T-helper 1 cell treated with Interleukin-12 subunit alpha and Interleukin-12 subunit beta and Interleukin-4 antibody, amounts not matched to agents 30 ng/mL and 1 ng/mL, for 36 hours (primary cell): ENCODE results near the gene NANOS1. TPM values are rescaled to one million over a fixed set of nuclear protein-coding genes. Genes with fewer than 3 reads are reported as not detected.

Experiments
- intact Hi-C: fragments of 100-400 bp; cut with micrococcal nuclease; formaldehyde crosslinking; loops from one replicate; pipeline ENCODE4 v1.15.1; 2024
- total RNA-seq: library from RNA; stranded (reverse); gene quantifications from 2 replicates; pipeline ENCODE4 v1.2.3, GENCODE V29; 2022

Gene NANOS1
- total RNA-seq, 1 donor from 2014 or later, result 0.61 TPM

GRCh38 chr10:119055472-119055871, 26.0 kb downstream of the NANOS1 start:
- intact Hi-C loops, result no loop called here

DNA sequence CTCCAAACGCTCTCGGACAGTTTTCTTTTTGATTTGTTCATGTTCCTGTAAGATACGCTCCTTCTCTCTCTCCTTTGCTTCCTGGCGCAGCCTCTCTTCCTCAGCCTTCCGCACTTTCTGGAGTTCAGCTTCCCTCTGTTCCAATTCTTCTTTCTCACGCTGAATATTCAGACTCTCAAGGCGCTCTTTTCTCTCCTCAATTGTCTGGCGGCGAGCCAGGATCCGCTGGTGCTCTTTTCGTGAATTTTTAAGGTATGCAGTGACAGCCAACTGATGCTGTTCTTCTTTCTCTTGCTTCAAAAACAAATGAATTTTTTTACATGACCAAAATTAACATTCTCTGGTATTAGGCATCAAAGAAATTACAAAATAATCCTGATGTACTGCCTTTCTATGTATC, 28.5 kb downstream of the NANOS1 start:
- intact Hi-C loops, result no loop called here

GRCh38 chr10:119059557-119059956, 30.0 kb downstream of the NANOS1 start:
- intact Hi-C loops, result no loop called here

- intact Hi-C loops, result no loop called here
Measured at GRCh38 chr10:119060107-119060506, 30.6 kb downstream of the NANOS1 start.

DNA sequence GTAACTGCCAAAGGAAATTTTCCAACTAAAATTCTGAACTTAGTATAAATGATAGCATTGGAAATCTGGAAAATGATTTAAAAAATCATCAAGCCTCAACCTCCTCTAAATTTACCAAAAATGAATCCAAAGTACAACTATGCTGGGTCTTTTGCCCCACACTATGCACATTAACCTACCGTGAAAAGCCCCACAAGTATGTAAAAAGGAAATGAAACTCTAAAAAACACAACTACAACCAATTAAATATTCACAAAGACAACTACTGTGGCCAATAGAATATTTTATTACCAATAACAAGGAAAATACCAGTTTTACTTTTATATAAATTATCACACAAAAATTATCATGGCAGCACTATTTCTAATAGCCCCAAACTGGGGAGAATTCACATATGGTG, 31.8 kb downstream of the NANOS1 start:
- intact Hi-C loops, result no loop called here

GRCh38 chr10:119061926-119062325, 32.4 kb downstream of the NANOS1 start:
- intact Hi-C loops, result no loop called here

DNA sequence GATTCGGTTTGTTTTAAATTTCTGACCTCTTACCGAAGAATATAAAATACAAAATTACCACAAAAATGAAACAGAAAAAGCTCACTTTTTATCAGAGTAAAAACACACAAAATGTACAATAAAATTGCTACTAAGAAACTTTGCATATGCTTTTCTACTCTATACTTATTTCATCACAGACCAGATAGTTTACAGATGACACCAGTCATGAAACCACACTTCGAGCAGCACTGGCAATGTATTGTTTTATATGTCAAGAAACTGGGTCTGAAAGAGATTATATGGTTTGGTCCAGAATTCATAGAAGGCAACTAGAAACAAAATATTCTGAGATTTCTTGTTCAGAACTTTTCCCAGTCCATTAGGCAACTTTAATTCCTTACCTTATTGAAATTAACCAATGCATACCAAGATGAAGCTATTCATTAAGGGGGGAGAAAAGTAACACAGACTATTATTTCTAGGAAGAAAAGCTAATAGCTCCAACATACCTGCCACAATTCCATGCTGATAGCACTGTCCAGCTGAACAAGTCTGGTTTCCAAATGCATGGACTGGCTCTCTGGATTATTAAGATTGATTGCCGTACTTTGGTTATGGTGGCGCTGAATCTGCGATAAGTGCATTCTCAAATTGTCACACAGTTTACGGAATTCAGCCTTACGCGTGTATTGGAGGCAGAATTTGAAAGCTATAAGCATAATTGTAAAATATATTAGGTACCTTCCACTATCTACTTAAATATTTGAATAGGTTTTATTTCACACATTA, 41.1 kb downstream of the NANOS1 start:
- intact Hi-C loops, result no loop called here

DNA sequence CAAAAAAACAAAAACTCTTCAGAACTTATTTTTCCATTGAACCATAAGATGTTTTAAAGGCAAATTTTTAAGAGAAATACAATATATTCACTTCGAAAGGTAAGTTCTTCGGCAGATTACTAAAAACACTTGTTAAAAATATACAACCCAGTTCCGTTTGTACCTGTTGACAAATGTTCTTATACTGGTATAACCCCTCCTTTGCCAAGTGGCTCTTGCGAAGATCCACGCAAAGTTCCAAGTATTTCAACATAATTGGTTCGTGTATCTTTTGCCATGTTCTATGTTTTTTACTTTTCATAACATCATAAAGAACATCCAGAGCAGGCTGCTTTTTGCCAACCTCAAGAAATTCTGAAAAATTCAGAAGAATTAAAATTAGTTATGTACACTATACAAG, 44.1 kb downstream of the NANOS1 start:
- intact Hi-C loops, result no loop called here

DNA sequence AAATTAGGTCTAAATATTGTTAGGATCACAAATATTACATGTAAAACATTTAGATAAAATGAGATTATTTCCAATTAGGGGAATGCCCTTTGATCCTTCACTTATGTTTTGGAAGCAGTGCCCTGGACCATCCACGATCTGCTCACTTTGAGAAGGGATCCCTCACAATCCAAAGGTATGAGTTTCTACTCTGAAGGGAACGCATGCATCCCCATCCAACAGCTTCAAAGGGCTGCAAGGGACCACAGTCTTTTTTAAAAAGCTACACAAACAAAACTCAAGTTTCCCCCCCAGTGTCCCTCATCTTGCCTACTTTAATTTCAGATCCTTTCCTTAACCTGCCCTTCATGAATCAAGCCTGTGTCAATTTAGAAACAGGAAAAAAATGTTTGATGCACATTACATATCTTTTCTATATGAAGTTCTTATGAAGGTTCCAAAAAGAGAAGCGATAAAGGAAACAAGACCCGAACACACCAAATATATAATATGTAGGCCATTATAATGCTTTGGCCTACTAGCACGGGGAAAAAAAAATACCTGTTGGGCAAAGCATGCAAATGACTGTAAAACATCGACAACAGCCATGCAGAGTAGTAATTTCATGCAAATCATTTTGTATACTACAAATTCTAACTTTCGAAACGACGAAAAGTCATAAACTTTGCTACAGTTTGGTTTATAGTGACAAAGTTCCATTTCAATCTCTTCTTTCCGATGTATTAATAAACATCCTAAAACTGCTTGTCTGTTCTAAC, 49.1 kb downstream of the NANOS1 start:
- intact Hi-C loops, result no loop called here

- intact Hi-C loops, result loop anchor here (1.0 to 2.0 kb wide), 16 partner anchors 11 to 812 kb away; partner anchors contain the start of genes DENND10, GRK5, MCMBP and PRDX3
Measured at GRCh38 chr10:119079599-119080520, 50.3 kb downstream of the NANOS1 start.

GRCh38 chr10:119080521-119081259, 51.2 kb downstream of the NANOS1 start, which contains the start of gene EIF3A:
TSS of gene EIF3A (minus strand) at chr10:119080817. CDS start at chr10:119080676, 141 bp downstream.
- intact Hi-C loops, result loop anchor here (1.0 to 2.0 kb wide), 16 partner anchors 11 to 812 kb away; partner anchors contain the start of genes DENND10, GRK5, MCMBP and PRDX3

Other genes starting within 250 kb of the NANOS1 start
- gene EIF3A, start 51.1 kb downstream of the NANOS1 start, total RNA-seq, result 148 and 149 TPM in 2 replicates
- gene DENND10, start 74.4 kb downstream of the NANOS1 start, total RNA-seq, result 44.0 and 44.7 TPM in 2 replicates
- gene SFXN4, start 136.0 kb downstream of the NANOS1 start, total RNA-seq, result 28.0 and 35.1 TPM in 2 replicates
- 127 TPM in 2 replicates for gene PRDX3, start 149.1 kb downstream of the NANOS1 start, total RNA-seq
- gene GRK5, start 177.9 kb downstream of the NANOS1 start, total RNA-seq, result 50.1 and 51.8 TPM in 2 replicates